Measurements from ENCODE around the gene SLX9.
A peak's percentile ranks its signal among the peaks of the same experiment; 100 is the strongest.

SLX9 gene

DNA sequence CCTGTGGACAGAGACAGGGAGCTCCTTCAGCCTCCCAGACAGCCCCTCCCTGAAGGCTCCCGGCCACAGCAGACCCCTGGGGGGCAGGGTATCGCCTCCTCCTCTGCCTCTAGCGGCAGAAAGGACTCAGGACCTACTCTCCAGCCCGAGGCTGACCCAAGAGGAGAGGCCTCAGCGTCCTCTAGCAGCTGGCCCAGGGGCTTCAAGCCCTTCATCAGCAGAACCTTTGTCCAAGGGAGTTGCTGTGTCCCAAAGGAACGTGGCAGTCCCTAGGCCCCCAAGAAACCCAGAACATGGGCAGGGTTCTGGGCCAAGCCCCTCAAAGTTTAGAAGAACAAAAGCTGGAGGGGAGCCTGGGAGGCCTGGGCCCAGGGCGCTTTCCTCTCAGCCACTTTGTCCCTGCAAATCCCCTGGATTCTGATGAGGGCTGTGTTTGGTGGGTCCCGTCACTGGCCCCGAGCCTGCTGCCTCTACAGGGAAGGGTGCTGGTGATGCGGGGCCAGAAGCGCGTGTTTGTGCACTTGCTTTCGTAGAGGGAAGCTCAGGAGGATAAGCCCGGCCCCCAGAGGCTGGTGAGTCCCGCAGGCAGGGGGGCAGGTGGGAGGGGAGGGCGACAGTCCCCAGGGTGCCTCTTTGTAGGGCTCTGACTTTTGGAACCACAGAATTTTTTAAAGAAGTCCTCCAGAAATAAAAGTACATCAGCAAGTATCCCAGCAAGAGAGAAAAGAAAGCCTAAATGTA is 32.4 kb upstream of the SLX9 start:
- TF ChIP-seq, protein P1, sequence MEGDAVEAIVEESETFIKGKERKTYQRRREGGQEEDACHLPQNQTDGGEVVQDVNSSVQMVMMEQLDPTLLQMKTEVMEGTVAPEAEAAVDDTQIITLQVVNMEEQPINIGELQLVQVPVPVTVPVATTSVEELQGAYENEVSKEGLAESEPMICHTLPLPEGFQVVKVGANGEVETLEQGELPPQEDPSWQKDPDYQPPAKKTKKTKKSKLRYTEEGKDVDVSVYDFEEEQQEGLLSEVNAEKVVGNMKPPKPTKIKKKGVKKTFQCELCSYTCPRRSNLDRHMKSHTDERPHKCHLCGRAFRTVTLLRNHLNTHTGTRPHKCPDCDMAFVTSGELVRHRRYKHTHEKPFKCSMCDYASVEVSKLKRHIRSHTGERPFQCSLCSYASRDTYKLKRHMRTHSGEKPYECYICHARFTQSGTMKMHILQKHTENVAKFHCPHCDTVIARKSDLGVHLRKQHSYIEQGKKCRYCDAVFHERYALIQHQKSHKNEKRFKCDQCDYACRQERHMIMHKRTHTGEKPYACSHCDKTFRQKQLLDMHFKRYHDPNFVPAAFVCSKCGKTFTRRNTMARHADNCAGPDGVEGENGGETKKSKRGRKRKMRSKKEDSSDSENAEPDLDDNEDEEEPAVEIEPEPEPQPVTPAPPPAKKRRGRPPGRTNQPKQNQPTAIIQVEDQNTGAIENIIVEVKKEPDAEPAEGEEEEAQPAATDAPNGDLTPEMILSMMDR (IDR thresholded peaks at IDR 0.05; ENCODE audit: low read length, missing control alignments), result no peak
- no peak overlapping the region for H3K4me3 ChIP-seq (replicated peaks; ENCODE audit: low read depth, low read length)
- no peak for DNase-seq (ENCODE audit: low read depth)

DNA sequence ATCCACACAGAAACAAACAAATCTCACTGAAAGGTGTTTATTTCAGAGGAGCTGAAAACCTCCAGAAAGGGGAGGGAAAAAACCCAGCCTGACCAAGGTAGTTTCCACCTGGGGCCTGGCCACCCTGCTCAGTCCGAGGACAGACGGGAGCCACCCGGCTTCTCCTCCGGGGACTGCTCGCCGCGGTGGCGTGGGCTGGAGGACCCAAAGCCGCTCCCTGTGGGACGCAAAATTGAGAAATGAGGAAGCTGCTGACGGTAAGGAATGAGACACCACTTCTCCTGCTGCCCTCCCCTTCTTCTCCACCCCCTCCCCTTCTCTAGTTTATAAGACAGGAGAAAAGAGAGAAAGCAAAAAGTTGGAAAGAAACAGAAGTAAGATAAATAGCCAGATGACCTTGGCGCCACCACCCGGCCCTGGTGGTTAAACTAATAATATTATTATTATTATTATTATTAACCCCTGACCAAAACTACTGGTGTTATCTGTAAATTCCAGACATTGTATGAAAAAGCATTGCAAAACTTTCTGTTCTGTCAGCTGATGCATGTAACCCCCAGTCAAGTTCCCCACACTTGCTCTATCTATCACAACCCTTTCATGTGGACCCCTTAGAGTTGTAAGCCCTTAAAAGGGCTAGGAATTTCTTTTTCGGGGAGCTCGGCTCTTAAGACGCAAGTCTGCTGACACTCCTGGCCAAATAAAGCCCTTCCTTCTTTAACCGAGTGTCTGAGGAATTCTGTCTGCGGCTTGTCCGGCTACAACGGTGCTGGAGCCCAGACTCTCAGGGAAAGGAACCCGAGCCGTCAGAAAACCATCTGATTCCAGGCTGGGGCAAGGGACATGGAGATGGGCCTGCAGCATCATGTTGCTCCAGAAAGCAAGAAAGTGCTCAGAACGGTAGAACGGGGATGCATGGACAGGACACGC is 31.6 kb upstream of the SLX9 start:
- H3K4me3 ChIP-seq (replicated peaks; ENCODE audit: low read depth, low read length), result no peak overlapping the region
- TF ChIP-seq, protein P1 (IDR thresholded peaks at IDR 0.05; ENCODE audit: low read length, missing control alignments), result no peak
- peak; percentile 42 for DNase-seq (ENCODE audit: low read depth)

- no peak for DNase-seq (ENCODE audit: low read depth)
- TF ChIP-seq, protein P1 (IDR thresholded peaks at IDR 0.05; ENCODE audit: low read length, missing control alignments), result no peak
- no peak overlapping the region for H3K4me3 ChIP-seq (replicated peaks; ENCODE audit: low read depth, low read length)
Observed at GRCh38 chr21:44908908-44909307, 30.9 kb upstream of the SLX9 start.

DNA sequence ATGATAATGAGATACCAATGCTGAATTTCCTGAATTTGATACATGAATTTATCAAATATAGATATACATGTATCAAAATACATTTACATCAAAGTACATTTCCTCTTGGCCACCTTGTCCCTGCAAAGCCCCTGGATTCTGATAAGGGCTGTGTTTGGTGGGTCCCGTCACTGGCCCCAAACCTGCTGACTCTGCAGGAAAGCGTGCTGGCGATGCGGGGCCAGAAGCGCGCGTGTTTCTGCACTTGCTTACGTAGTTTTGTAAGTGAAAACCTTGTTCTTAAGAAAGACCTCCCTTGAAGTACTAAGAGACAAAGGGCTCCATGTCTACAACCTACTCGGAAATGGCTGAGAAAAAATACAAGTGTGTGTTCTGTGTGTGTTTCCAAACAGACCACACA is 30.1 kb upstream of the SLX9 start:
- TF ChIP-seq, protein P1 (IDR thresholded peaks at IDR 0.05; ENCODE audit: low read length, missing control alignments), result no peak
- no peak for DNase-seq (ENCODE audit: low read depth)
- H3K4me3 ChIP-seq (replicated peaks; ENCODE audit: low read depth, low read length), result no peak overlapping the region

DNA sequence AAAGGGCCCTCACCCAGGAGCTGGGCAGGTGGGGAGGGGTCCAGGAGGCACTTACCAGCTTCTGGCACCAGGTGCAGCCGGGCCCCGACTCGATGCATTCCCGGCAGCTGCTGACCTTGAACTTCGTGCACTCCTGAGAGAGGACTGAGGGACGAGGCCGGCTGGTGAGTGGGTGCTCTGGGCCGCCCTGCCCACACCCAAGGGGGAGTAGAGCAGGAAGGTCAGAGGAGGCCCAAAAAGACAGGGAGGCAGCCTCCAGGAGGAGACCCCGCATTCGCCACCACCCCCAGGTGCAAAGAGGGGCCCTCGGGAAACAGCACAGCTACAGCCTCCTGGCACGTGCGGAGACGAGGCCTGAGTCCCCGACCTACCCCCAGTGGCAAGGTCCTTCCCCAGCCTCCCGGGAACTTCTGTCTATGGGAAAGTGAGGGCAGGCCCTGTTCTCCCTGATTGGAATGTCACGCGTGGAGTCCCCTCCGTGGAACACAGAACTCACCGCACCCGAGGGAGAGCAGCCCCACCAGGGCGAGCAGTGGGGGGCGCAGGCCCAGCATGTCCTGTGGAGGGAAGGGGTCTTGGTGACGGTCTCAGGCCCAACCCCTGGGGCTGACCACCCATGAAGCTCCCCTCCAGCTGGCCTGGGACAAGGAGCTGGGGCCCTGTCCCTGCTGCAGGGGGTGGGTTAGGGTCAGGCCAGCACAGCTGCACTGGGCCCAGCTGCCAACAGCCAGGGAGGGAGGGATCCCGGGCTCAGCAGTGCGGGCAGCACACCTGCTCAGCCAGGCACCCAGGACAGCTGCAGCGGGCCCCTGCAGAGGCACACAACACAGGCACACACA is 29.4 kb upstream of the SLX9 start:
- no peak for DNase-seq (ENCODE audit: low read depth)
- TF ChIP-seq, protein P1 (IDR thresholded peaks at IDR 0.05; ENCODE audit: low read length, missing control alignments), result no peak
- no peak overlapping the region for H3K4me3 ChIP-seq (replicated peaks; ENCODE audit: low read depth, low read length)

GRCh38 chr21:44911068-44911383 is 28.8 kb upstream of the SLX9 start:
- no peak overlapping the region for H3K4me3 ChIP-seq (replicated peaks; ENCODE audit: low read depth, low read length)
- DNase-seq (ENCODE audit: low read depth), result no peak
- TF ChIP-seq, protein P1 (IDR thresholded peaks at IDR 0.05; ENCODE audit: low read length, missing control alignments), result no peak

All from fibroblast of pulmonary artery (primary cell).